WERI-Rb-1 (cell line): Measurements from ENCODE around the gene FUS.

Source experiments
- DNase-seq: peaks from one replicate; pipeline ENCODE4 v3.0.0-alpha.2; 2020
- H3K27ac ChIP-seq: fragments of 250-450 bp; sonication (Bioruptor Pico); 2 replicates; pipeline ENCODE4 v1.5.1; 2020; ENCODE audit warnings: mild to moderate bottlenecking, moderate library complexity
- H3K27me3 ChIP-seq: fragments of 250-450 bp; sonication (Bioruptor Pico); 2 replicates; pipeline ENCODE4 v1.5.1; 2021; ENCODE audit warnings: mild to moderate bottlenecking, low read depth, moderate library complexity; ENCODE audit not compliant: insufficient read depth, severe bottlenecking
- H3K36me3 ChIP-seq: fragments of 250-450 bp; sonication (Bioruptor Pico); 2 replicates; pipeline ENCODE4 v1.5.1; 2020; ENCODE audit warnings: mild to moderate bottlenecking, moderate library complexity
- H3K4me3 ChIP-seq: 2 replicates; pipeline ENCODE4 v1.5.1; 2011; ENCODE audit warnings: low read depth, mild to moderate bottlenecking, control low read depth, low read length
- H3K9me3 ChIP-seq: fragments of 250-450 bp; sonication (Bioruptor Pico); 2 replicates; pipeline ENCODE4 v1.5.1; 2021; ENCODE audit warnings: mild to moderate bottlenecking, moderate library complexity; ENCODE audit not compliant: severe bottlenecking
- CTCF ChIP-seq: IDR thresholded peaks from 2 replicates; pipeline ENCODE4 v1.5.1; 2011; ENCODE audit warnings: low read depth, mild to moderate bottlenecking, control low read depth, inconsistent platforms, low read length

FUS gene

DNA sequence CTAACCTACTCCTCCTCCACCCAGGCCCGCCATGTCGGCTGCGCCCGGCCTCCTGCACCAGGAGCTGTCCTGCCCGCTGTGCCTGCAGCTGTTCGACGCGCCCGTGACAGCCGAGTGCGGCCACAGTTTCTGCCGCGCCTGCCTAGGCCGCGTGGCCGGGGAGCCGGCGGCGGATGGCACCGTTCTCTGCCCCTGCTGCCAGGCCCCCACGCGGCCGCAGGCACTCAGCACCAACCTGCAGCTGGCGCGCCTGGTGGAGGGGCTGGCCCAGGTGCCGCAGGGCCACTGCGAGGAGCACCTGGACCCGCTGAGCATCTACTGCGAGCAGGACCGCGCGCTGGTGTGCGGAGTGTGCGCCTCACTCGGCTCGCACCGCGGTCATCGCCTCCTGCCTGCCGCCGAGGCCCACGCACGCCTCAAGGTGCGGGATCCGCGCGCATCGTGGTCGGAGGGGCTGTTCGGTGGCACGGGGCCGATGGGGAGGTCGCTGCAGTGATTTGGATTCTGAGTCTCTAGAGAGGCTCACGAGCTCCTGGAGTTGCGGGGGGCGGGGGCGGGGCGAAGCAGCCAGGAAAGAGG is 34.9 kb downstream of the FUS start:
- no peaks in the 10 kb centered on the region for H3K9me3 ChIP-seq
- H3K4me3 ChIP-seq, result no peak overlapping the region
- no peak overlapping the region for H3K27ac ChIP-seq
- no peaks in the 10 kb centered on the region for H3K36me3 ChIP-seq
- TF ChIP-seq CTCF, result no peak
- DNase-seq, result no peak
- H3K27me3 ChIP-seq, result peaks cover 59% of the 10 kb centered on the region

GRCh38 chr16:31215287-31216162 is 35.6 kb downstream of the FUS start:
- H3K27ac ChIP-seq, result no peak overlapping the region

GRCh38 chr16:31216422-31217135 is 36.6 kb downstream of the FUS start, which contains the start of gene PYDC1:
Gene PYDC1 (minus strand): TSS chr16:31217135. CDS start chr16:31217028, 107 bp downstream.
- DNase-seq, result no peak
- no peaks in the 10 kb centered on the region for H3K9me3 ChIP-seq
- TF ChIP-seq CTCF, result no peak
- peak within 1 kb of the TSS; percentile 4; the same call in 1 of the 2 replicates for H3K4me3 ChIP-seq
- H3K27ac ChIP-seq, result no peak within 1 kb of the TSS
- peaks cover 69% of the 10 kb centered on the region for H3K27me3 ChIP-seq
- no peaks in the 10 kb centered on the region for H3K36me3 ChIP-seq

More at GRCh38 chr16:31215287-31216162, 35.6 kb downstream of the FUS start:
- peaks cover 64% of the 10 kb centered on the region for H3K27me3 ChIP-seq
- no peak for DNase-seq
- no peaks in the 10 kb centered on the region for H3K9me3 ChIP-seq
- H3K36me3 ChIP-seq, result no peaks in the 10 kb centered on the region
- no peak for TF ChIP-seq CTCF
- H3K4me3 ChIP-seq, result peak overlapping the region; percentile 10; the same call in 1 of the 2 replicates

DNA sequence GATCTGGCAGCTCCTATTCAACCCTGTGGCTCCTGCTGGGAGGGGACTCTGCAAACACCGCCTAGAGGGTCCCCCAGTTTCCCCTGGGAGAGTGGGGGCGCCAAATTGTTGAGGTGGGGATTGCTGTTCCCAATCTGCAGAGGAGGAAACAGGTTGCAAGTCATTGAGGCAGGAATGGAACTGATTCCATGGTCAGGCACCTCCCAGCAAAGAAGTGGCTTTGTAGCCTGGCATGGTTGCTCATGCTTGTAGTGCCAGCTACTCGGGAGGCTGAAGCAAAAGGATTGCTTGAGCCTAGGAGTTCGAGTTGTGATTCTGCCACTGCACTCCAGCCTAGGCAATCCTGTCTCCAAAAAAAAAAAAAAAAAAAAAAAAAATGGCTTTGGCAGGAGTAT is 37.2 kb downstream of the FUS start:
- Histone ChIP-seq H3K36me3 (no peaks in the 10 kb centered on the region), H3K27me3 (peaks cover 71% of the 10 kb centered on the region), H3K9me3 (no peaks in the 10 kb centered on the region), H3K27ac (no peak overlapping the region), H3K4me3 (no peak overlapping the region)
- DNase-seq, result no peak
- TF ChIP-seq CTCF, result no peak

DNA sequence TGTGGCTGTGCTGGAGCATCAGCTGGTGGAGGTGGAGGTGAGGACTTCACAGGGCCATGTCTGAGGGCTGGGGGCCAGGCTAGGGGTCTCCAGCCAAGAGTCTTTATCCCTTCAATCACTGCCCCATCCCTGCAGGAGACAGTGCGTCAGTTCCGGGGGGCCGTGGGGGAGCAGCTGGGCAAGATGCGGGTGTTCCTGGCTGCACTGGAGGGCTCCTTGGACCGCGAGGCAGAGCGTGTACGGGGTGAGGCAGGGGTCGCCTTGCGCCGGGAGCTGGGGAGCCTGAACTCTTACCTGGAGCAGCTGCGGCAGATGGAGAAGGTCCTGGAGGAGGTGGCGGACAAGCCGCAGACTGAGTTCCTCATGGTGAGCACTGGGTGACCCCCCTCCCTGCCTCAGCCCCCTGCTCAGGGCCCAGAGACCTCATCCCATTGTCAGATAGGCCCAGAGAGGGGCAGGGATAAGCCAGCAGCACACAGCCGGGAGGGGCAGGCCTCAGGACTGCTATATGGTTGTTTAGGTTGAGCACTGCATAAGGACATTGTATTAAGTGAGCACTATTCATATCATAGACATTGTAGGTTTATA is 39.3 kb downstream of the FUS start:
- no peak overlapping the region for H3K4me3 ChIP-seq
- H3K27me3 ChIP-seq, result peaks cover 65% of the 10 kb centered on the region
- no peak overlapping the region for H3K27ac ChIP-seq
- no peak for TF ChIP-seq CTCF
- DNase-seq, result no peak
- no peaks in the 10 kb centered on the region for H3K9me3 ChIP-seq
- H3K36me3 ChIP-seq, result no peaks in the 10 kb centered on the region
